ENCODE data around the gene RALGAPA2. TPM values are rescaled to one million over a fixed set of nuclear protein-coding genes. Genes with fewer than 3 reads are reported as not detected.

Gene RALGAPA2
- polyA plus RNA-seq, 1 of the 3 experiments (the other 2 are of a cell fraction) = 1.0 TPM

- no peaks in the 10 kb centered on the region for H3K9me3 ChIP-seq
Measured at GRCh38 chr20:20721489-20721888, 9.0 kb upstream of the RALGAPA2 start.

GRCh38 chr20:20720158-20720557, 7.7 kb upstream of the RALGAPA2 start:
- H3K27ac ChIP-seq (ENCODE audit: low read depth in 2 of 2, low read length in 1 of 2) = no peak overlapping the region
- no peak overlapping the region for H3K4me3 ChIP-seq (ENCODE audit: low read depth in 2 of 2, low read length in 1 of 2)
- no peak for DNase-seq
- no peaks in the 10 kb centered on the region for H3K79me2 ChIP-seq (ENCODE audit: insufficient read depth)
- no peaks in the 10 kb centered on the region for H3K9me3 ChIP-seq
- WGBS (ENCODE audit: low lambda C conversion rate) = 69% methylated on average over 1 of the region's 1 CpG
- H3K9ac ChIP-seq = no peak overlapping the region
- ChIA-PET POLR2A (no interaction called here), CTCF (no interaction called here)
- no peaks in the 10 kb centered on the region for H3K9me2 ChIP-seq
- H2AFZ ChIP-seq (ENCODE audit: low read depth) = no peak overlapping the region
- no peak overlapping the region for H3K4me2 ChIP-seq
- no peaks in the 10 kb centered on the region for H3F3A ChIP-seq (replicated peaks; ENCODE audit: insufficient read depth)
- H3K36me3 ChIP-seq (replicated peaks in 1 of 2; ENCODE audit: control insufficient read depth in 1 of 2, insufficient read depth in 2 of 2, low read length in 1 of 2) = no peaks in the 10 kb centered on the region
- TF ChIP-seq, protein P1, sequence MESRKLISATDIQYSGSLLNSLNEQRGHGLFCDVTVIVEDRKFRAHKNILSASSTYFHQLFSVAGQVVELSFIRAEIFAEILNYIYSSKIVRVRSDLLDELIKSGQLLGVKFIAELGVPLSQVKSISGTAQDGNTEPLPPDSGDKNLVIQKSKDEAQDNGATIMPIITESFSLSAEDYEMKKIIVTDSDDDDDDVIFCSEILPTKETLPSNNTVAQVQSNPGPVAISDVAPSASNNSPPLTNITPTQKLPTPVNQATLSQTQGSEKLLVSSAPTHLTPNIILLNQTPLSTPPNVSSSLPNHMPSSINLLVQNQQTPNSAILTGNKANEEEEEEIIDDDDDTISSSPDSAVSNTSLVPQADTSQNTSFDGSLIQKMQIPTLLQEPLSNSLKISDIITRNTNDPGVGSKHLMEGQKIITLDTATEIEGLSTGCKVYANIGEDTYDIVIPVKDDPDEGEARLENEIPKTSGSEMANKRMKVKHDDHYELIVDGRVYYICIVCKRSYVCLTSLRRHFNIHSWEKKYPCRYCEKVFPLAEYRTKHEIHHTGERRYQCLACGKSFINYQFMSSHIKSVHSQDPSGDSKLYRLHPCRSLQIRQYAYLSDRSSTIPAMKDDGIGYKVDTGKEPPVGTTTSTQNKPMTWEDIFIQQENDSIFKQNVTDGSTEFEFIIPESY (IDR thresholded peaks at IDR 0.05; ENCODE audit: borderline replicate concordance, low read depth) = no peak
- no peak for TF ChIP-seq FOXJ3 (CRISPR knock-in tag; IDR thresholded peaks at IDR 0.05)
- TF ChIP-seq, protein P2, sequence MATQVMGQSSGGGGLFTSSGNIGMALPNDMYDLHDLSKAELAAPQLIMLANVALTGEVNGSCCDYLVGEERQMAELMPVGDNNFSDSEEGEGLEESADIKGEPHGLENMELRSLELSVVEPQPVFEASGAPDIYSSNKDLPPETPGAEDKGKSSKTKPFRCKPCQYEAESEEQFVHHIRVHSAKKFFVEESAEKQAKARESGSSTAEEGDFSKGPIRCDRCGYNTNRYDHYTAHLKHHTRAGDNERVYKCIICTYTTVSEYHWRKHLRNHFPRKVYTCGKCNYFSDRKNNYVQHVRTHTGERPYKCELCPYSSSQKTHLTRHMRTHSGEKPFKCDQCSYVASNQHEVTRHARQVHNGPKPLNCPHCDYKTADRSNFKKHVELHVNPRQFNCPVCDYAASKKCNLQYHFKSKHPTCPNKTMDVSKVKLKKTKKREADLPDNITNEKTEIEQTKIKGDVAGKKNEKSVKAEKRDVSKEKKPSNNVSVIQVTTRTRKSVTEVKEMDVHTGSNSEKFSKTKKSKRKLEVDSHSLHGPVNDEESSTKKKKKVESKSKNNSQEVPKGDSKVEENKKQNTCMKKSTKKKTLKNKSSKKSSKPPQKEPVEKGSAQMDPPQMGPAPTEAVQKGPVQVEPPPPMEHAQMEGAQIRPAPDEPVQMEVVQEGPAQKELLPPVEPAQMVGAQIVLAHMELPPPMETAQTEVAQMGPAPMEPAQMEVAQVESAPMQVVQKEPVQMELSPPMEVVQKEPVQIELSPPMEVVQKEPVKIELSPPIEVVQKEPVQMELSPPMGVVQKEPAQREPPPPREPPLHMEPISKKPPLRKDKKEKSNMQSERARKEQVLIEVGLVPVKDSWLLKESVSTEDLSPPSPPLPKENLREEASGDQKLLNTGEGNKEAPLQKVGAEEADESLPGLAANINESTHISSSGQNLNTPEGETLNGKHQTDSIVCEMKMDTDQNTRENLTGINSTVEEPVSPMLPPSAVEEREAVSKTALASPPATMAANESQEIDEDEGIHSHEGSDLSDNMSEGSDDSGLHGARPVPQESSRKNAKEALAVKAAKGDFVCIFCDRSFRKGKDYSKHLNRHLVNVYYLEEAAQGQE (IDR thresholded peaks at IDR 0.05; ENCODE audit: low read depth, low read length) = no peak
- TF ChIP-seq NFIC (IDR thresholded peaks at IDR 0.05; ENCODE audit: borderline replicate concordance) = no peak
- TF ChIP-seq TCF12 (IDR thresholded peaks at IDR 0.05) = no peak
- TF ChIP-seq RCOR1 (IDR thresholded peaks at IDR 0.05; ENCODE audit: low read length) = no peak
- TF ChIP-seq EZH2phosphoT487 (IDR thresholded peaks at IDR 0.05; ENCODE audit: borderline replicate concordance, low read depth) = no peak
- TF ChIP-seq IRF3 (IDR thresholded peaks at IDR 0.05; ENCODE audit: low read depth, low read length) = no peak
- no peak for TF ChIP-seq RFX5 (IDR thresholded peaks at IDR 0.05; ENCODE audit: low read length)
- no peak for TF ChIP-seq MXI1 (IDR thresholded peaks at IDR 0.05; ENCODE audit: low read depth, low read length)
- TF ChIP-seq SMC3 (IDR thresholded peaks at IDR 0.05; ENCODE audit: low read depth, low read length) = no peak
- no peak for TF ChIP-seq RXRA (IDR thresholded peaks at IDR 0.05; ENCODE audit: borderline replicate concordance, low read depth)
- TF ChIP-seq FOXM1 (IDR thresholded peaks at IDR 0.05; ENCODE audit: low read depth) = no peak
- no peaks in the 10 kb centered on the region for H4K20me1 ChIP-seq (ENCODE audit: insufficient read depth)
- no peaks in the 10 kb centered on the region for H3K27me3 ChIP-seq (ENCODE audit: insufficient read depth)
- H3K4me1 ChIP-seq (ENCODE audit: control insufficient read depth in 1 of 2, insufficient read depth in 2 of 2, low read depth in 1 of 2, low read length in 1 of 2) = no peaks in the 10 kb centered on the region

More at GRCh38 chr20:20721489-20721888, 9.0 kb upstream of the RALGAPA2 start:
- Histone ChIP-seq H3K4me2 (no peak overlapping the region), H3K36me3 (replicated peaks in 1 of 2; ENCODE audit: control insufficient read depth in 1 of 2, insufficient read depth in 2 of 2, low read length in 1 of 2) (no peaks in the 10 kb centered on the region), H3K27ac (ENCODE audit: low read depth in 2 of 2, low read length in 1 of 2) (no peak overlapping the region), H3K9me2 (no peaks in the 10 kb centered on the region), H4K20me1 (ENCODE audit: insufficient read depth) (no peaks in the 10 kb centered on the region), H3K79me2 (ENCODE audit: insufficient read depth) (no peaks in the 10 kb centered on the region), H3K4me1 (ENCODE audit: control insufficient read depth in 1 of 2, insufficient read depth in 2 of 2, low read depth in 1 of 2, low read length in 1 of 2) (no peaks in the 10 kb centered on the region), H3F3A (replicated peaks; ENCODE audit: insufficient read depth) (no peaks in the 10 kb centered on the region), H3K27me3 (ENCODE audit: insufficient read depth) (no peaks in the 10 kb centered on the region; the same call in 1 of the 2 replicates), H3K4me3 (ENCODE audit: low read depth in 2 of 2, low read length in 1 of 2) (no peak overlapping the region), H2AFZ (ENCODE audit: low read depth) (no peak overlapping the region), H3K9ac (no peak overlapping the region)
- ChIA-PET POLR2A (no interaction called here), CTCF (interaction anchor here (1.3 kb wide), 1 partner anchor 103 kb away, joined by 3 read pairs; no protein-coding TSS in a partner anchor)
- WGBS (ENCODE audit: low lambda C conversion rate) = 70% methylated on average over 4 of the region's 4 CpGs
- DNase-seq = no peak
- no peak for TF ChIP-seq RCOR1 (IDR thresholded peaks at IDR 0.05; ENCODE audit: low read length)
- TF ChIP-seq NFIC (IDR thresholded peaks at IDR 0.05; ENCODE audit: borderline replicate concordance) = no peak
- no peak for TF ChIP-seq ELF1 (IDR thresholded peaks at IDR 0.05)
- TF ChIP-seq EP300 (IDR thresholded peaks at IDR 0.05; ENCODE audit: borderline replicate concordance in 1 of 2, low read depth in 1 of 2, low read length in 1 of 2) = no peak
- TF ChIP-seq POLR2AphosphoS5 (IDR thresholded peaks at IDR 0.05; ENCODE audit: low read depth, low read length) = no peak
- TF ChIP-seq GABPA (IDR thresholded peaks at IDR 0.05; ENCODE audit: low read depth) = no peak
- no peak for TF ChIP-seq SIN3A (IDR thresholded peaks at IDR 0.05; ENCODE audit: borderline replicate concordance, low read depth, low read length)
- TF ChIP-seq, protein P3, sequence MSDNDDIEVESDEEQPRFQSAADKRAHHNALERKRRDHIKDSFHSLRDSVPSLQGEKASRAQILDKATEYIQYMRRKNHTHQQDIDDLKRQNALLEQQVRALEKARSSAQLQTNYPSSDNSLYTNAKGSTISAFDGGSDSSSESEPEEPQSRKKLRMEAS (IDR thresholded peaks at IDR 0.05; ENCODE audit: low read depth) = no peak
